CD4-positive, alpha-beta T cell treated with Interleukin-17A for 1 hour (primary cell): ENCODE measurements around the gene PPP1R14C.
A peak's percentile ranks its signal among the peaks of the same experiment; 100 is the strongest.
"Not testable (repeated sequence)": the region's sequence is repeated elsewhere in the genome, so short reads cannot be mapped to it uniquely, and the experiment has no call there.

Experiments
- DNase-seq: peaks from one replicate; pipeline ENCODE4 v3.0.0-alpha.2; 2020

Gene PPP1R14C

DNA sequence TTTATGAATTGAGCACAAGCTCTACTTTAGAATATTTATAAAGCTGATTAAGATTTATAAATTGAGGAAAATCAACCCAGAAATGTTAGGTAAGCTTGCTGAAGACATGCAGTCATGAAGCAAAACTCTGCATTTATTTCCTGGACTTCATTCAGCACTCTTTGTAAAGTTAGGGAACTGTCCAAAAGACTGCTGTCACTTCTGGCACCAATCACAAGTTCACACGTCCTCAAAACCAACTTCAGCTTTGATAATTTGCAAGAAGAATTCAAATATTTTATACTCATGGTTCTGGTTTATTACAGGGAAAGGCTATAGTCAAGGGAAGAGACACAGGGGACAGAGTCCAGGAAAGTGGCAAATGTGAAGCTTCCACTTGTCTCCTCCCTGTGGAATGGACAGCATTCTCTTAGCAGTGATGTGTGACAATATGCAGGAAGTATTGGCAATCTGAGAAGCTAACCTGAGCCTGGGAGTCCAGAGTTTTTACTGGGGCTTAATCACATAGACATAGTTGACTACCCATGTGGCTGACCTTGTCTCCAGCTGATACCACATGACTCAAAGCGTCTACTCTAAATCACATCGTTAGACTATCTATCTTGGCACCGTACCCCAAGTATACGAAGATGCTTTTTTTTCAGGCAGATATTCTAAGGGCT lies 85.4 kb downstream of the PPP1R14C start:
- DNase-seq: no peak

DNA sequence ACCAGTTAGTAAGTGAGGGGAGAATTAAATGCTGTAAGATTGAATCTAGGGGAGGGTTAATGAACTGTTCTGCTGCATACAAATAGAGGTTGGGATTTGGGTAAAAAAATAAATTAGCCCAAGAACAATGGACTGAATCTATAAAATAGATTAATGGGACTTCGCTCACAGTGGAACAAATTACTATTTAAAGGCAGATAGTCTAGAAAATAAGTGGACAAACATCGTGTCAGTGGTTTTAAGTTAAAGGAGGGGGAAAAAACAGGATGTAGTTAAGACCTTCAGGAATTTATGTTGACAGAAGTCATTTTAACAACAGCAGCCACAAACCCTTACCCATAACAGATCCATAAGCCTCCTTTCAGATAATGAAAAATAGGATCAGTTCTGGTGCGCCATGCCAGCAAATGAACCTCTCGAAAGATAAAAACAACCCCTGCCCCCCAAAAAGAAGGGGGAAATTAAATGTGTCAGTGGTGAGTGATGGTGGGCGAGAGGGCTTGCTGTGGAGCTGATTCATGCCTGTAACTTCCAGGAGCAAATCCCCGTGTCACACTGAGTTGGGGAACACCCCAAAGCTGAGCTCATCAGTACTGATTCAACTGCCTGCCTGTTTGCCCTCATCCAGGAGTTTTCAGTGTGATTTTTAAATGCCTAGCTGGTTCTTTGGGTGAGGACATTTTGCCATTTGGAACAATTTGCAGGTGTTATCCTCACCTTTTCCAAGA lies 86.8 kb downstream of the PPP1R14C start:
- DNase-seq: no peak

DNA sequence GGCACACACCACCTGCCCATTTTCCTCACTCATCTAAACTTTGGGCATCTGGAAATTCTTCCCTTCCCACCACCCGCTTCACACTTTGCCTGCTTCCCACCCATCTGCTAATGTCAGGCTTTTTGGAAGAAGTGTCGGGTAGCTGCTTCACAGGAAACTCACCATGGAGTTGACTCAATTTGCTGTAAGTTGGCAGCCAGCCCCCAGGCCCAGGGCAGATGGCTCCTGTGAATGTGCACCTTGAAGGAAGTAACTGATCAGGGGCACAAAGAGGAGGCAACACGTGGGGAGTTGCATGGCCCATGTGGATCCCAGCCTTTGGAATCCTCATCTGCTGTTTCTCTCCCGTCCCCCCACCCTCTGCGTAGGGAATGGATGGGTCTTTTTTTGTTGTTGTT lies 87.3 kb downstream of the PPP1R14C start:
- DNase-seq: no peak

DNA sequence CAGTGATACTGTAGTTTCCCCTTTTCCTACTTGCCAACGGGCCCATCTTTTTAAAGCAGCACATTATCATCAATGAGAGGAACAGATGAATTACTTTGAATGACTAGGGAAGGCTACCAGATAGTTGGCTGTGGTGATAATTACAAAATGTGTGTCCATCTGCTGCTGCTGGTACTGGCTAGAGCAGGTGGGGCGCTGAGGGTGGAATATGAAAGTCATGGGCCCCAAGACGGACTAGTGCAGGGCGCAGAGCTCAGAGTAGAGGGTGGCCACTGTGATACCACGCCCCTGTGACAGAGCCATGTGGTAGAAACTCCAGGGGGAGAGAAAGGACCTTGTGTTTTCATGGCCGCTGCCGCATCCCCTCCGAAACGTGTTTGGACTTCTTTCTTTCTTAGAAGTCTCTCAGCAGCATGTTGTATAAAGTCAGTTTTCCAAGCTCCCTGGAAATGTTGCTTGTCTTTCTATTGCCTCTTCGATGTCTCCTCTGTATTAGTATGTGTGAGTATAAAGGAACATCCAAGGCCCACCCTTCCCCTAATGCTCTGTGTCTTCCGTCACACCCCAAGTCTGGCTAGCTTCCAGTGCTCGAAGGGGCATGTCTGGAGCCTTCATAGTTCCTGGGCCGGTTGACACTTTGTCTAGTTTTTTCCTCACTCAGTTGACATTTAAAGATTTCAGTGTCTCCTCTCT lies 88.1 kb downstream of the PPP1R14C start:
- DNase-seq: no peak

DNA sequence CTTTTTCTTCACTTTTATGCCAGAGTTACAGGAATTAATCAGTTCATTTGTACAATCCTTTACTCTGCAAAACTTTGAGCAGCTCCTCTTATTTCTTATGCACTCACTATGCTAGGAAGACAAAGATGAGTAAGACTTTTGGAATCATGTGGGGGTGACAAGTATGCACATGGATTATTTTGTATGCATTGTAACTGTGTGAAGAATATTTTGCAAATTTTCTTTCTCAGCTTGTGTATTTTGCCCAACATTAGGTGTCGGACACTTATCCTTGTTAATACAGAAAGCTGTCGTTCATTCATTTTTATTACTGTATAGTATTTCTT lies 88.6 kb downstream of the PPP1R14C start:
- DNase-seq: no peak

DNA sequence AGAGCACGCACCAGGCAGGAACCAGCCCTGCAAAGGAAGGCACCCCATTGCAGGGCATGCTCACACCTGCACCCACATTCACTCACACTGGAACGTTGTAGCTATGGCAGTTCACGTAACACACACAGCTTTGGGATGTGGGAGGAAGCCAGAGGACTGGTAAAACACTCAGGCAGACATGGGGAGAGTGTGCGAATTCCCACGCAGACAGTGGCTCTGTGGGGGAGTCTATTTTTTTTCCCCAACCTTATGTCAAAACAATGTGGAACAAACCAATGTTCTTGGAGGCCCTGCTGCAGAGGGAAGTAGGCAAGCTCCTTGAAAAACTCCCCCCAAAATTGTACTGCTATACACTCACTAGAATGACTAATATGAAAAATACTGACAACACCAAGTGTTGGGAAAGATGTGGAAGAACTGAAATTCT lies 91.0 kb downstream of the PPP1R14C start:
- DNase-seq: no peak

DNA sequence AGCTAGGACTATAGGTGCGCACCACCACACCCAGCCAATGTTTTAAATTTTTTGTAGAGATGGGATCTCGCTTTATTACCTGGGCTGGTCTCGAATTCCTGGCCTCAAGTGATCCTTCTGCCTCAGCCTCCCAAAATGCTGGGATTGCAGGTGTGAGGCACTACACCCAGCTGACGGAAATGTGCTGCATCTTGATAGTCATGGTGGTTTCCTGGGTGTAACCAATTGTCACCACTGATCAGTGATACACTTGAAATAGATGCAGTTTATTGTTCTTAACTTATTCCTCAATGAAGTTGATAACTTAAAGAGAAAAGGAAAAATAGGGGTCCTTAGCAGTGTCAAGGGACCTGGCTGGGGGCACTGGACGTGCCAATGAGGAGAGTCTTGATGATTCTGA lies 92.4 kb downstream of the PPP1R14C start:
- peak; percentile 15 for DNase-seq

DNA sequence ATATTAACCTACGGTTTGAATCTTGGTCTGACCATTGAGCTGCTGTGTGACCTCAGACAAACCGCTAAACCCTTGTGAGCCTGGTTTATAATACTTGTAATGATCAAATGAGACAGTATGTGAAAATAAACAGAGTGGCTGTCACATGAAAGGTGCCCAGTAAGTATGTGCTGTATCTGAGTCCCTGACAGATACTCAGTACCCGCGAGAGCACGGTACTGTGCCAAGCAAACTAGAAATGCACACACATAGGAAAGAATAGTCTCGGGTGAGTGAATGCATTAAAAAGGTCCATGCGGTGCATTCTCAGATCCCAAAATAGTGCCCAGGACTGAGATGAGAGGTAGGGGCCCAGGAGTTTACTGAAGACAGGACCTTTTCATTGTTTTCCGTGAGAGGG lies 93.3 kb downstream of the PPP1R14C start:
- DNase-seq: no peak

DNA sequence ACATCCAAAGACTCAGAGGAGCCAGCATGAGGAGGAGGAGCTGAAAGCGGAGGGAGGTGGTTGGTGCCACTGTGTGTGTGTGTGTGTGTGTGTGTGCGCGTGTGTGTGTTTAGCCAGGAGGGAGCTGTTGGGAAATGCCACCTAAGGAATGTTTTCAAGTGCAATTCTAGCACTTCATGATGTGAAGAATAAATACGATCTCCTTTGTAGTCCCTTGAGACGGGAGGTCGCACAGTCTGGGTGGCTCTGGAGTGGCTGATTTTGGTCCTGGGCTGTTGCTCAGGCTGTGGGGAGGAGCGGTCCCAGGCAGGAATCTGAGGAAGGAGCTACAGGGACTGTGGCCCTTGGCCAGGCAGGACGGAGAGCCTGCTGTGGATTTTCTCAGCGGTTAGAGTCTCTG lies 93.7 kb downstream of the PPP1R14C start:
- DNase-seq: no peak

DNA sequence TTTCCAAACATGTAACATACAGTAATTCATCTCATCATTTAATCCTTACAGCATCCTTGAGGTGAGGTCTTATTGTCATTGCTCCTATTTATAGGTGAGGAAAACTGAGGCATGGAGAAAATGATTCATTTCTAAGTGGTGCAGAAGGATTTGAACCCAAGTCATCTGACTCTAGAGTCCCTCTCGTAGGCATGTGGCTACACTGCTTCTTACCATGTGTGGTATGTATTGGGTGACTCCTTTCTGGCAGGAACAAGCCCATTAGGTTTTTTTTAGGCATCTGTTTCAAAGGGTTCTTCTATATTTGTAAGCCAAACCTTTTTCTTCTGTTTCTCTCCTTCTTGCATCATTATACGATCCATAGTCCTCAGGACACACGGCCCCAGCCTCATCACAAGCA lies 94.8 kb downstream of the PPP1R14C start:
- no peak for DNase-seq

DNA sequence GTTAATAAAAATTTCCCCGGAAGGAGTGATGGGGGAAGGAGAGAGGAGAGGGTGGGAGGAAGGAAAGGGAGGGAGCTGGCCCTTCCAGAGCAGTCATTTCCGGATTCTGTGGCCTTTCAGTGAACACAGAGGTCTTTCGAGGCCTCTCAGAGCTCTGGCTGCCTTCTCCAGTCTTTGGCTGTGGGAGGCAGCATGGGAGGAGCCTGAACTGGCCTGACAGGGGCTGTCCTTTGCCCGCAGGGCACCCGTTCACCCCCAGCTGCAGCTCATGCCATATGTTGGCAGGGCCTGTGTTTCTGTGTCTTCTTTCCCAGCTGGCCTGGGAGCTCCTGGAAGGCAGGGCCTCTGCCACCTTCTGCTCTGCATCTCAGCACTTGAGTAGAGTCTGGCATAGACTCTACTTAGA lies 95.5 kb downstream of the PPP1R14C start:
- DNase-seq: no peak

DNA sequence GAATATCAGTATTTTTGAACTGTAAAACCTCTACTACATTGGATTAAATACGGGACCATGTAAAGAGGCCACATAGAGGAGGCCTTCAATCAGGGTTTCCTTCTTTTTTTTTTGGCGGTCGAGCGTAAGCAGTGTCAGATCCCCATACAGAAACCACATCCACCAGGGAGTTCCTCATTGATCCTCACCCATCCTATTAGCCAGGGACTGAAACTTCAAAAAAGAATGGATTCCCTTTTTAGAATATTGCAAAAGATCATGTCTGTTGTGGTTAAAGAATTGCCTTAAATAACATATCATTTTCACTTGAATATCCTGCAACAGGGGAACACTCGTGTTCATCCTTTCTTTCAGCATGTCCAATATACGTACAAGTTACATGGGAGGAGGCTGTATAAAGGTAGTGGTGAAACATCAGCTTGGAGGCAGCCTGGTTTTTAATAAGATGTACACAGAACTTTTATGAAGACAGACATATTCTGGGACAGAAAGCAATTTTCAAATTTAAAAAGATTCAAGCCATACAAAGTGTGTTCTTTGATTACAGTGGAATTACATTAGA lies 96.1 kb downstream of the PPP1R14C start:
- no peak for DNase-seq

DNA sequence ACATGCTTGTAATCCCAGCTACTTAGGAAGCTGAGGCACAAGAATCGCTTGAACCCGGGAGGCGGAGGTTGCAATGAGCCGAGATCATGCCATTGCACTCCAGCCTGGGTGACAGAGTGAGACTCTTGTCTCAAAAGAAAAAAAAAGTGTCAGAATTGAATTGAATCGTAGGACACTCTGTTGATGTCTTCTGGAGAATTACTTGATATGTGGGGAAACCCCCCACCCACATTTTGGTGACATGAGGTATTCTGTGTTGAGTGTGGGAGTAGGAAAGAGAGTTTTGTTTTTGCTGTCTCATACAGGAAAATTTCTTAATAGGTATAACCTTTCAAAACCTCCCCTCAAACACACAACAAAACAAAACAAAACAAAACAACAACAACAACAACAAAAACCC lies 98.9 kb downstream of the PPP1R14C start:
- DNase-seq: not testable (repeated sequence)

DNA sequence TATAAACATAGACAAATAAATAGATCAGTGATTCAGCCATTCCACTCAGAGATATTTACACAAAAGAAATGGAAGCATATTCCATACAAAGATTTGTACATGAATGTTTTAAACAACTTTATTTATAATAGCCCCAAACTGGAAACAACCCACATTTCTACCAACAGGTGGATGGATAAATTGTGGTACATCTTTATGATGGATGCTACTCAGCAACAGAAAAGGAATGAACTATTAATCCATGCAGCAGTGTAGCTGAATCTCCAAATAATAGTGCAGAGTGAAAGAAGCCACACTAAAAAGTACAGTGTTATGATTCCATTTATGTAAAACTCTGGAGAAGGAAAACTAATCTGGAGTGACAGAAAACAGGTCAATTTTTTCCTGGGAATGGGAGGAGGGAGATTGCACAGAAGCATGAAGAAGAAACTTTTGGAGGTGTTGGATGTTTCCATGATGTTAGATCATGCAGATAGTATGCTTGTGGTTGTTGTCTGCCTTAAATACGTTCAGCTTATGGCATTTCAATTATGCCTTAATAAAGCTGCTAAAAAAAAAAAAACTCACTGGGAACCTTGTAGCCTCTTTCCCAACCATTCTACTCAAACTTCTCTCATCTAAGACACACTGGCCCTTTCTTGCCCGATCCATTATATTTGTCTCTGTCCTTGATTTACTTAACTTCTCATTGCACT lies 100.9 kb downstream of the PPP1R14C start:
- DNase-seq: no peak

DNA sequence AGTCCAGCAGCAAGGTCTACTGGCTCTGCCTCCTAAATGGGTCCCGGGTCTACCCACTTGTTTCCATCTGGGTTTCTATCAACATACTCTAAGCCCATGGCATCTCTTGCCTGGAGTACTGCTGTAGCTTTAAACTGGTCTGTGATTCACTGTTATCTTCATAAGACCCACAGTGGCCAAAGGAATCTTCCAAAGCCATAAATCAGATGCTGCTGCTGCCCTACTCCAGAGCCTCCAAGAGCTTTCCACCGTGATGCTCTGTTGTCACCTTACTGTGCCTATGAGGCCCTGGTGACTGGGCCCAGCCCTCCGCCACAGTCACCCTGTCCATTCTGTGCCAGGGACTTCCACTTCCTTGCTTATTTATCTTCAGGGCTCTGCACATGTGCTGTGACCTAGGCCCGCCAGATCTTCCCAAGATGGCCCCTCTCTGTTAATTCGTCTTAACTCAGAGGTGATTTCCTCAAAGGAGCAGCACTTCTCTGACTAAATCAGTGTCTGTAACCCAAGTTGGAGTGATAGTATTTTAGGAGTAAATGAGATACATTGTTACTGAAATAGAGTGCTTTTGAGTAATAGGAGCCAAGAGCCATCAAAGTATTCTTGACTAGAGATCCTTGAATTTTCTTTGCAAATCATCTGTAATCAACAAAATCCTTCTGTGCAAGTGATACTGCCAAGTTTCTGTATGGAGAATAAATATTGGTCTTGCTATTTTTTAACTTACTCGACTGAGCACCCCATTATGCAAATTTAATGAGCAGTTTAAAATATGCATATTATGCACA lies 102.5 kb downstream of the PPP1R14C start:
- DNase-seq: no peak

DNA sequence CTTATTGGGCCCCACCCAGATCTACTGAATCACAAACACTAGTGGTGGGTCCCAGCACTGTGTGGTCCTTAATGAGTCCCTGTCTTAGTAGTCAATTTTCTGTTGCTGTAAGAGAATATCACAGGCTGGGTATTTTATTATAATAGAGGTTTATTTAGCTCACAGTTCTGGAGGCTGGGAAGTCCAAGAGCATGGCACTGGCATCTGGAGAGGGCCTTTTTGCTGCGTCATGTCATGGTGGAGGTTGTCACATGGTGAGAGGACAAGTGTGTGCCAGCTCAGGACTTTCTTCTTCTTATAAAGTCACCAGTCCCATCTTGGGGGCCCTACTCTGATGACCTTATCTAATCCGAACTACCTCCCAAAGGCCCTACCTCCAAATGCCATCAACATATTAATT lies 105.0 kb downstream of the PPP1R14C start:
- DNase-seq: no peak

DNA sequence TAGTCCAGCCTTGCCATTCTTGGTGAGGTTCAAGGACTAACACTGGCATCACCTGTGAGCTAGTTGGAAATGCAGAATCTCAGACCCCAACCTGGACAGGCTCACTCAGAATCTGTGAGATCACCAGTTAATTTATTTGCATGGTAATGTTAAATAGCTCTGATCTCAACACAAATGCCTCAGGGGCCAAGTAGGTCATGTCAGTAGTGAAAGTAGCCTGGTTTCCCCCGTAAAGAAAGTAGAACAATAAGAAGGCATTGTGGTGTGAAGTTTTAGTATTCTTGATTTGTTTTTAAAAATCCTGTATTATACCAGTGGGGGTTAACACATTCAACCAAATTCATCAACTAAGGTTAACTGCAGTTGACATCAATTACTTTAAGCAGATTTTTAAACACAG lies 105.5 kb downstream of the PPP1R14C start:
- no peak for DNase-seq

DNA sequence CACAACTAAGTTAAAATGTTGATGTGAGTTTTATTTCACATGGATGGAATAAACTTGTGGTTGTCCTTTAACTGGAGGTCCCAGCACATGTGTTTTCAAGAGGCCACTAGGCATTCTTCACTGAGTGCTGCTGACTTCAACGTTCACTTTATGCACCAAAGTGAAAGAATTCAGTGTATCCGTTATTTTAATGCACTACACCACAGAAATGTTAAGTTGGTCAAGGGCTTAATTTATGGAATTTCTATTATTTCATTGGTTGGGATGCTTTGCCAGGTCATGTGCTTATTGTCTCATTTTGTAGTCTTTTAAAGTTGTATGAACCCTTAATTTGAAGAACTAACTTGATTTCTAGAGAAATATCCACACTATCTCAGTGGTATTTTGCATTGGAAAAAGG lies 106.4 kb downstream of the PPP1R14C start:
- DNase-seq: no peak

DNA sequence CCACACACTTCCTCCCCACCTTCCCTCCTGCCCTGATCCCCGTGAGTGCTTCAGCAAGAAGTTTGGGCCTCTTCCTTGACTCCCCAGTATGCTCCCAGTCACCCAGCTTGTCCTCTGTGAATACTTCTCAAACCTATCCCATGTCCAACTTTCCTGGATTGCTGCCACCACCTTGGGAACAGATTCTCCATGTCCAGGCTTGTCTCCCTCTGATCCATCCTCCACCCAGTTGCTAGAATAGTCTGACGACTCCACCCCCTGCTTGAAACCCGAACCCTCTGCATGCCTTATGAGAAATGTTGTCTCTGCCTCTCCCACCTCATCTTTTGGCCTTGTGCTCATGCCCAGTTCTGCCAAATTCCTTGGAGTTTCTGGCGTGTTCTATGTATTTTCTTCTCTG lies 108.0 kb downstream of the PPP1R14C start:
- DNase-seq: no peak

DNA sequence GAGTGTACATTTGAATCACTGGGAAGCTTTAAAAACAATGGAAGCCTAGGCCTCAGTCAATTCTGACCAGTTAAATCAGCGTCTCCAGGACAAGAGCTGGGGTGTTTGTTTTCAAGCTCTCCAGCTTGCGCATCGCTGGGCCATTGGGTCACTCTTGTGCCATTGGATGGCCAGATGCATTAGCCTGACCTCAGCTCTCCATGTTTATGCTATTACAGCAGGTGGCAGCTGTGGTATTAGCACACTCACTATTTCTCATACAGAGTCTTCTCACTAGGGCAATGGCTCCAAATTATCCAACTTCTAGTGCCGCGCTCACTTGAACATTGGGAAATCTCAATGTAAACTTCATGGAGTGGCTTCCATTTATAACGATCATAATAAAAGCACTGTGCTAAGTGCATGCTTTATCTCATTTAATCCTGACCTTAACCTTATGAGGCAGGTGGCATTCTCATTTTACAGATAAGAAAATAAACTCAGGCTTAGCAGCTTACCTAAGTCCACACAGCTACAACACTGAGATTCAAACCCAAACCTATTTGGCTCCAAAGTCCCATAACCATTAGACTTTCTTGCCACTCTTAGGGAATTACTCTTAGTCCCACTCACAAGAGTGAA lies 108.8 kb downstream of the PPP1R14C start:
- DNase-seq: no peak

DNA sequence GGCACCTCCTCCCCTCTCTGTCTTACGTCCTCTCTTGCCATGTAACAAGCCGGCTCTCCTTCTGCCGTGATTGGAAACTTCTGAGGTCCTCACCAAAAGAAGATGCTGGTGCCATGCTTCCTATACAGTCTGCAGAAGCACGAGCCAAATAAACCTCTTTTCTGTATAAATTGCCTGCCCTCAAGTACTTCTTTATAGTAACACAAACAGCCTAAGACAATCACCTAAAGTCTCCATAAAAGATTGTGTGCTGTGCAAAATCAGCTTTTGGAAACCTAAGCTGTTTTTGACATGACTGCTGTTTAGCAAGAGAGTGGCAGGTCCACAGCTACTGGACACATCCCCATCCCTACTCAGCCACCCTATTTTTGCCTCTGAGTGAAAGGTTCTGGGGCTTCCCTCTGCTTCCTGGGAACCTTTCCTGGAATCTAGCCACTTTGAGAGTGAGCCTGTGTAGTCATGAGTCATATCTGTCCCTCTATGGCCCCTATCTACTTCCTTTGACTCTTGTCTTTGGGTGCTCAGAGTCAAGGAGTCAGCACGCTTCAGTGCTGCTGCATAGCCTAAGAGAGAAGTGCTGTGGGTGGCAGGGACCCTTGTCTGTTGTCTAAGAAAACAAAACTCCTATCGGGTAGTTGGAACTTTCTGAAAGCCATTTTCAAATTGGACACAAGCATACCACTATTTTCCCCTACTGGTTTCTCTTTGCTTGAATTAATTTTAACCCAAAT lies 110.0 kb downstream of the PPP1R14C start:
- DNase-seq: no peak
